GM21528 (cell line): Measurements from ENCODE around the gene PML.
"Not testable (repeated sequence)": the region's sequence is repeated elsewhere in the genome, so short reads cannot be mapped to it uniquely, and the experiment has no call there.

ENCODE experiments used
- ATAC-seq: cut with Tn5 transposase; IDR thresholded peaks from one replicate; pipeline ENCODE4 v1.9.1; 2021; ENCODE audit warnings: mild to moderate bottlenecking, moderate library complexity; ENCODE audit not compliant: unreplicated experiment, low FRiP score

The PML gene

GRCh38 chr15:74053517-74053916, 59.0 kb downstream of the PML start:
- no peak for ATAC-seq

GRCh38 chr15:74053941-74054529, 59.5 kb downstream of the PML start:
- ATAC-seq = no peak

DNA sequence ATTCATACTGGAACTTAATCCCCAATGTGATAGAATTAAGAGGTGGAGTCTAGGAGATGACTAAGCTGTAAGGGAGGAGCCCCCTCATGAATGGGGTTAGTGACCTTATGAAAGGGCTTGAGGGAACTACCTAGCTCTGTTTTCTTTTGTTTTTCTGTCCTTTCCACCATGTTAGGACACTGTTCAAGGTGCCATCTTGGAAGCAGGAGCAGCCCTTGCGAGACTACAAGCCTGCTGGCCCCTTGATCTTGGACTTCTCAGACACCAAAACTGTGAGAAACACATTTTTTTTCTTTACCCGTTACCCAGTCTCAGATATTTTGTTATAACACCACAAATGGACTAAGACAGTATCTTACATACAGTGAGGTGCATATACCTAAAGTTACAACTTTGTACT, 61.3 kb downstream of the PML start:
- ATAC-seq = no peak

DNA sequence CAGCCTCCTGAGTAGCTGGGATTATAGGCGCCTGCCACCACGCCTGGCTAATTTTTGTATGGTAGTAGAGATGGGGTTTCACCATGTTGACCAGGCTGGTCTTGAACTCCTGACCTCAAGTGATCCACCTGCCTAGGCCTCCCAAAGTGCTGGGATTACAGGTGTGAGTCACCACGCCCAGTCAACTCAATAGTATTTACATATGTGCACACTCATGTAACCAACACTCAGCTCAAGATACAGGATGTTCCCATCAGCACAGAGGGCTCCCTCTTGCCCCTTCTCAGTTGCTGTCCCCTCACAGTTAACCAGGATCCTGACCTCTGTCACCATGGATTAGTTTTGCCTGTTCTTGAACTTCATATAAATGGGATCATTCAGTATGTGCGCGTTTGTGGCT, 61.8 kb downstream of the PML start:
- not testable (repeated sequence) for ATAC-seq

DNA sequence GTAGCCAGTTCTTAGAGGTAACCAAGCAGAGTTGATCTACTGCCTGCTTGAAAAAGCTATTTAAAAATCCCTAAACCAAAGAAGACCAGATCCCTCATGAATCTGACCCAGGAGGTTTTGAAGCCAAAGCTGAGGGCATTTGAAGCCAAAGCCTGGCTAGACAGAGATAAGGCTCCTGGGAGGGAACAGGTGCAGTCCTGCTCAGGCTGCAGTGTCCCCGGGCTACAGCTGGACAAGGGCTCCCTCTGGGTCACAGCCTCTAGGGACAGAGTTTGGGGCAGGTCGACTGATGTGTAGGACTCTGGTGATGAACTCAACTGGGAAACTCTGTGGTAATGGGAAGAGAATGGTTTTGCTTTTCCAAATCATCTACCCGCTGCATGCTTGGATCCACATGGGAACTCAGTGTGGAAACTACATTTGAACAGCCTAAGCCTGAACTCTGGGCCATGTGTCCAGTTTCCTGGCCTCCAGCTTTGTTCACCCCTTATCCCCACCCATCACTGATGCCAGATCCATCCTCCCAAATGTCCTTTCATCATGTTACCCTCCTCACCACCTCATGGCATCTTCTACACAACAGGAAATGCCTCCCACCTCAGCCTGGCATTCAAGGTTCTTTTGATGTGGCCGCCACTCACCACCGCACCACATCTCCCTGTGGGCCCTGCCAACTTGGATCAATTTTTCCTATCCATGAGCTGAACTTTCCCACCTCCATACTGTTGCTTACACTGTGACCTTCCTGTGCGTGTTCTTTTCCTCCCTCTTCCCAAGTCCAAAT, 64.7 kb downstream of the PML start:
- ATAC-seq = not testable (repeated sequence)

- no peak for ATAC-seq
Observed at GRCh38 chr15:74060251-74060650, 65.7 kb downstream of the PML start.

- ATAC-seq = no peak
Observed at GRCh38 chr15:74062236-74062635, 67.7 kb downstream of the PML start.

DNA sequence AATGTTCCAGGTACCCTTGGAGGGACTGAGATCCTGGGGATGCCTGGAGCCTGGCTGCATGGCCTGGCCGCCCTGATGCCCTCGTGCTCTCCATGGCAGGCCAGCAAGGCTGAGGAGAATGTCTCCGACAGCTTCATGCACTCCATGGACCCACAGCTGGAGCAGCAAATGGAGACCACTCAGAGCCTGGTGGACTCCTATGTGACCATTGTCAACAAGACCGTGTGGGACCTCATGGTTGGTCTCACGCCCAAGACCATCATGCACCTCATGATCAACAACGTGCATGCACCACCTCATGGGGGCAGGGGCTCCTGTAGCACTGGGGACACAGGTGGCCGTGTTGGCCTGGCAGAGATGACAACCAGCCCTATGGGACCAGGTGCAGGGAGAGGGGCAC, 68.2 kb downstream of the PML start:
- ATAC-seq = no peak

DNA sequence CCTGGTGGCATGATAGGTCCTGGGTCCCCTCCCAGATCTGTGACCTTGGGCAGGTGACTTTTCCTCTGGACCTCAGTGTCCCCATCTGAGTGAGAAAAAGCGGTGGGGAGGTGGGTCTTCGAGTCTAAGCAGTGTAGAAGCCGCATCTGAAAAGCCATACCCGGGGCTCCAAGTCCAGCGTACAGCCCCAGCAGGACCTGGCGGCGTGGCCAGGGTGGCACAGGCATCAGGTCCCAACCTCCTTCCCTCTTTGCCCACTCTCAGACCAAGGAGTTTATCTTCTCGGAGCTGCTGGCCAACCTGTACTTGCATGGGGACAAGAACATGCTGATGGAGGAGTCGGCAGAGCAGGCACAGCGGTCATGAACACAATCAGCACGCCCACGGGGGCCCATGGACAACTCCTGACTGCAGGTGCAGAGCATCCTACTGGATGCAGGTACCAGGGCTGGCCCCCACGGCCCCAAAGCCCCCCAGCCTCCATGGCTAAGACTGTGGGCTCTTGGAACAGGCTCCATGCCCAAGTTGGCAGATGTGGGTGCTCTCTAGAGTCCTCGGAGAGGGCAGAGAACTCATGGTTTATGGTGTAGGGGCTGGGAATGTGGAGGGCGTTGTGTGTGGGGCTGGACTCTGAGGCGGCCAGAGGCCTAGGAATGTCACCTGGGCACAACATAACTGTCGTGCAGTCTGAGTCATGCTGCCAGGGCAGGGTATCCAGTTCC, 69.1 kb downstream of the PML start:
- not testable (repeated sequence) for ATAC-seq

- ATAC-seq = not testable (repeated sequence)
Observed at GRCh38 chr15:74064183-74064582, 69.7 kb downstream of the PML start.

- not testable (repeated sequence) for ATAC-seq
Observed at GRCh38 chr15:74064822-74065221, 70.3 kb downstream of the PML start.

DNA sequence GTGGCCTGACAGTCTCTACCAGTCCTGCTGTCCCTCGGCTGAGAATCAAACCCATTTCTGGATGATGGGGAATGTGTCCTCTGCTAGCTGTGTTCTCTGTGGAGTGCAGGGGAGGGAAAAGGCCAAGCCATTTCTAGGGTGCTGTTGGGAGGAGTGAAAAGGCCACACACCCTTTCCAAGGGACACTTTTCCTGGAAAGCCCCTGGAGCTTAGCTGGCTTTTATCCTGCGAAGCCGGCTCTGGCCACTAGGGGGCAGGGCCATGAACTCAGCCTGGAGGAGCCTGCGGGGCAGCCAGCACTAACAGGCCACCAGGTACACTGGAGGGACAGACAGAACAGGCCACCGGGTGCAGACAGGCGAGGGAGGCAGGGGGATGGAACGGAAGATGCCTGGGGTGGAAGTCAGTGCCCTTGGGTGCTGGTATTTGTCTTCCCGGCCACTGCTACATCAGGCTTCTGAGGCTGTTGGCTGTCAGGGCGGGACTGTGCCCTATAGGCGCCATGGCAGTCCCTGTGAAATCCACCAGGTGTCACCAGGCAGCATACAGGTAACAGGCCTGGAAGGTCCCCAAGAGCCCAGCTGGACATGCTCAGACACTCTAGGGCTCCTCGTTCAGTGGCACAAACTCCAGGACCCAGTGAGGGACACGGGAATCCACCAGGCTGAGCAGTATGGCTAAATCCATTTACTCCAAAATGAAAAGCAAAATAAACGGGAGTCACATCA, 71.3 kb downstream of the PML start:
- ATAC-seq = peak; percentile 64

DNA sequence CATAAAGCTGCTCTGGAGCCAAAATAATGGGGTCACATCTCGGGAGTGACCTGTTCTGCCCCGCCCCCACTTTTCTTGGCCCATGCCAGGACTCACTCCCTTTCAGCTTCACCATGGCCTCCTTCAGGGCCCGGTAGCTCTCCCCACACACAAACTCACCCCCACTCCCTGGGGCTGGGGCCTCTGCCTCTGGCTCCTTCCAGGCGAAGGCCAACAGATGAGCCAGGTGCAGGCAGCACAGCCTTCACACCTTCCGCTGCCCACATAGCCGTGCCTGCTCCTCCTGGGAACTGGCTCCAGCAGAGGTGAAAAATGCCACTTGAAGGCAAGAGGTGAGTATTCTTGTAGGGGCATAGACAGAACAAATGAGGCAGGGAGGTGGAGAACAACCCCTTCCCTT, 77.1 kb downstream of the PML start:
- not testable (repeated sequence) for ATAC-seq

DNA sequence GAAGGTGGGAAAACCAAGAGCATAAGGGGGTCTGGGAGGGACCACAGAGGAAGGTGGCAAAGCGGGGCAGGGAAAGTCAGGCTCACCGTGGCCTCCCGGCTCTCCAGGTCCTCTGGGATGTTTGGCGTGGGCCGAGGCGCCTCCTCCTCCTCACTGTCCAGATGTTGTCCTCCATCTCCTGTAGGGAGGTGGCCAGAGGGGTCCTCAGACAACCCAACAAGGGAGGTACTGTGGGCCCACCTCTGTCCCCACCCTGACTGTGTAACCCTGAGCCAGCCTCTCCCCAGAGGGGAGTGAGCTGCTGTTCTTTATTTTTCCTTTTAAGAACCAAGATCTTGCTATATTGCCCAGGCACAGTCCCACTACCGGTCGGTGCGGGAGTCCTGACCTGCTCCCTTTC, 77.6 kb downstream of the PML start:
- not testable (repeated sequence) for ATAC-seq

GRCh38 chr15:74072614-74073337, 78.3 kb downstream of the PML start:
- ATAC-seq = not testable (repeated sequence)

DNA sequence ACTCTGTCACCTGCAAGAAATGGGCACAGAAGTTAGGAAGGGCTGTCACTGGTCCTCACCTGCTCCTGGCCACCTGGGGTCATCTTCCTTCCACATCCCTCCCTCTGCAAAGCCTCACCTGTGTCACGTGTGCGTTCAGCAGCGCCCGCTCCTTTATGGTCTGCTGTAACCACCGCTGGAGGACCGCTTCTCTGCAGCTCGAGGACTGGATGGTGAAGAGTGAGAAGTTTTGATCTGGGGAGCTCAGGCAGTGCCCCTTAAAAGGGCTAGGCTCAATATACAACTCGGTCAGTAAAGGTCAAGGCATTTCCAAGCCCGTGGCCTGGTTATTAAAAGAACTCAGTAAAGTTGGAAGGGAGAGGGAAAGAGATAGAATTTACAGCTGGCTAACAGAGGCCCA, 81.3 kb downstream of the PML start:
- ATAC-seq = not testable (repeated sequence)

GRCh38 chr15:74082450-74082849, 87.9 kb downstream of the PML start, which contains the start of gene GOLGA6A:
GOLGA6A (minus strand) TSS chr15:74082550; CDS start chr15:74082509, 41 bp downstream.
- not testable (repeated sequence) for ATAC-seq

- ATAC-seq = not testable (repeated sequence)
Observed at GRCh38 chr15:74094567-74094966, 100.1 kb downstream of the PML start.

- ATAC-seq = not testable (repeated sequence)
Observed at GRCh38 chr15:74095610-74096009, 101.1 kb downstream of the PML start.
